PC-9 (cell line): ENCODE data around the gene CGB8.

Source experiments
- EZH2 ChIP-seq: fragments of 200-600 bp; sonication (generic); IDR thresholded peaks from 2 replicates; pipeline ENCODE4 v1.8.0; 2017; ENCODE audit warnings: antibody characterized with exemption, low read depth
- TF ChIP-seq, protein P1 (sequence below): fragments of 200-600 bp; sonication (generic); conservative IDR thresholded peaks from 2 replicates; pipeline ENCODE4 v1.6.1; 2017; ENCODE audit warnings: mixed run types, antibody characterized with exemption, mild to moderate bottlenecking, moderate library complexity

DNA sequence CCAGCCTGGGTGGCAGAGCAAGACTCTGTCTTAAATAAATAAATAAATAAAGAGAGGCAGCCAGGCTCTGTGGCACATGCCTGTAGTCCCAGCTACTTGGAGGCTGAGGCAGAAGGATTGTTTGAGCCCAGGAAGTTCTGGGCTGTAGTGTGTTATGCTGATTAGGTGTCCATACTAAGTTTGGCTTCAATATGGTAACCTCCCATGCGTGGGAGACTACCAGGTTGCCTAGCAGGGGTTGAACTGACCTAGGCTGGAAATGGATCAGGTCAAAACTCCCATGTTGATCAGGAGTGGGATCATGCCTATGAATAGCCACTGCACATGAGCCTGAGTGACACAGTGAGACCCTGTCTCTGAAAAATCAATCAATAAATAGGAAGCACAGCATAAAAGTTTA, 32.4 kb upstream of the CGB8 start:
- TF ChIP-seq, protein P1, sequence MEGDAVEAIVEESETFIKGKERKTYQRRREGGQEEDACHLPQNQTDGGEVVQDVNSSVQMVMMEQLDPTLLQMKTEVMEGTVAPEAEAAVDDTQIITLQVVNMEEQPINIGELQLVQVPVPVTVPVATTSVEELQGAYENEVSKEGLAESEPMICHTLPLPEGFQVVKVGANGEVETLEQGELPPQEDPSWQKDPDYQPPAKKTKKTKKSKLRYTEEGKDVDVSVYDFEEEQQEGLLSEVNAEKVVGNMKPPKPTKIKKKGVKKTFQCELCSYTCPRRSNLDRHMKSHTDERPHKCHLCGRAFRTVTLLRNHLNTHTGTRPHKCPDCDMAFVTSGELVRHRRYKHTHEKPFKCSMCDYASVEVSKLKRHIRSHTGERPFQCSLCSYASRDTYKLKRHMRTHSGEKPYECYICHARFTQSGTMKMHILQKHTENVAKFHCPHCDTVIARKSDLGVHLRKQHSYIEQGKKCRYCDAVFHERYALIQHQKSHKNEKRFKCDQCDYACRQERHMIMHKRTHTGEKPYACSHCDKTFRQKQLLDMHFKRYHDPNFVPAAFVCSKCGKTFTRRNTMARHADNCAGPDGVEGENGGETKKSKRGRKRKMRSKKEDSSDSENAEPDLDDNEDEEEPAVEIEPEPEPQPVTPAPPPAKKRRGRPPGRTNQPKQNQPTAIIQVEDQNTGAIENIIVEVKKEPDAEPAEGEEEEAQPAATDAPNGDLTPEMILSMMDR: no peak
- TF ChIP-seq EZH2: no peak
